SK-MEL-5 (cell line): ENCODE measurements around the gene MLLT3. TPM values are rescaled to one million over a fixed set of nuclear protein-coding genes. Genes with fewer than 3 reads are reported as not detected.

ENCODE experiments used
- DNase-seq: peaks from one replicate; pipeline ENCODE4 v3.0.0-alpha.2; 2016; ENCODE audit warnings: low read depth, low spot score
- in situ Hi-C: cut with HindIII; loops from 2 replicates; pipeline ENCODE4 v1.10.0; 2016; ENCODE audit warnings: low sequenced_read_pairs, high pct_unique_total_duplicates, low pct_unique_long_range_greater_than_20kb
- total RNA-seq: library from RNA; depleted of rRNA; stranded (reverse); fragments of >200 nt; shearing (Covaris generic); gene quantifications from 2 replicates; pipeline ENCODE4 v1.2.3, GENCODE V29; 2014

The MLLT3 gene
- total RNA-seq, 1 experiment from 2014 or later = 24.2 TPM

- in situ Hi-C loops = no loop called here
- no peak for DNase-seq
These were observed 223.6 kb downstream of the MLLT3 start for GRCh38 chr9:20398536-20399338.

- no peak for DNase-seq
- in situ Hi-C loops = no loop called here
These were observed 225.0 kb downstream of the MLLT3 start for GRCh38 chr9:20397348-20397747.

GRCh38 chr9:20396509-20396908 is 225.8 kb downstream of the MLLT3 start:
- DNase-seq = no peak
- in situ Hi-C loops = no loop called here

- in situ Hi-C loops = no loop called here
- no peak for DNase-seq
These were observed 226.6 kb downstream of the MLLT3 start for GRCh38 chr9:20395651-20396050.

DNA sequence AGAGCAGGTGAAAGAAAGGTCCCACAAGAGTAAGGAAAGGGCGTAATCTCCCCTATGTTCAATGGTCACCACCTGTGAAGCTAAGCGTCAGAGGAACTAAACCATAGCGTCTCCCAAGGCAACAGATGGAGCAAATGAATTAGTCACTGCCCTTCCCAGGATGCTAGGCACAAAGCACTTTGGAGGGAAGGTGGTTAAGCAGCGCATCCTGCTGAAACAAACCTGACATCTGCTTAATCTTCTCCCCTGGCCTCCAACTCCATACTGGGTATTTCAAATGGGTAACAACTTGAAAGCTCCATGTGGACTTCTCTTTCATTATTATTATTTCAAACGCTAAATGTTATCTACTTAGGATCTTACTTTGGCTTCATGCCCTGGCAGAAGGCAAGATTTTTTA is 227.3 kb downstream of the MLLT3 start:
- in situ Hi-C loops = no loop called here
- DNase-seq = no peak

DNA sequence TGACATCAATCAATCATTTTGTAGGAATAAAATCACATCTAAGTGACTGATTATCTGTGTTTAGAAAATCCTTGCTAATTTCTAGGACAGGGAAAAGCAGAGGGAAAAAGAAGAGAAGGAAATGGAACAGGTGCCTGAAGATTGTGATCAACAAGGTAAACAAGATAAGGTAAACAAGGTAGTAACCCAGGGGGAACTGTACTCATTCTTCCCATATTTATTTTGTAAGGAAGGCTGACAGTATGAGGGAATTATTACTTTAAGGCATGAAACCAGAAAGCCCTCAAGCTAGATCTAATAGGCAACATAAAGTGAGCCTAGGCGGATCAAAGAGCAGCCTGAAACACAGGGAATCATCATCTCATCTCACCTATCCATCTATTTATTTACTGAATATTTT is 231.1 kb downstream of the MLLT3 start:
- no peak for DNase-seq
- in situ Hi-C loops = no loop called here

DNA sequence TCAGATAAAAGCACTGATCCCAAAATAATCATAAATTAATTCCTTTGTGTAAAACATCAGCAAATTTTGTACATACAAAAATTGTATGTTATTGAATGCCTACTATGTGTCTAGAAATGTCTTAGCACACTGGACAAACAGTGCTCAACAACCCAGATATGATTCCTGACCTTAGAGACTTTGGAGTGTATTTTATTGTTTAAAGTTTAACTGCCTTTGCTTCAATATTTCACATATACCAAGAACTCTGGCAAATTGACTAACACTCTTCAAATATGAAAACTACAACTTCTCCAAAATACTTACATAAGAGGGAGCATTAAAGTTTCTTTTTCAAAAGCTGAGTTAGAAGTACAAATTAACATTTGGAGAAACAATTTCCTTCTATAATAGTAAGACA is 231.9 kb downstream of the MLLT3 start:
- in situ Hi-C loops = no loop called here
- DNase-seq = no peak

DNA sequence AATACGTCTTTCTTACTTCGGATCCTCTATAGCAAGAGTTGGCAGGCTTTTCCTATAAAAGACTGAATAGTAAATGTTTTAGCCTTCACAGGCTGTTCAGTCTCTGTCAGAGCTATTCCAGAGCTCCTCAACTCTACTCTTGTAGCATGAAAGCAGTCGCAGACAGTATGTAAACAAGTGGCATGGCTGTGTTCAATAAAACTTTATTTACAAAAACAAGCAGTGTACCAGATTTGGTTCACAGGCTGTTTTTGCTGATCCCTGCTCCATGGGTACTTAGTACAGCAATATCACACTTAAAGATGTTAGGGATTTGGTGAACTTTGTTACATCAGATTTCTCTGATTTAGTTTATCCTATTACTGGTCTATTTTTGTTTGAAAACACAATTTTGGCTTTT is 235.2 kb downstream of the MLLT3 start:
- DNase-seq = no peak
- in situ Hi-C loops = no loop called here

- DNase-seq = no peak
- in situ Hi-C loops = no loop called here
These were observed 237.7 kb downstream of the MLLT3 start for GRCh38 chr9:20384642-20385041.

- DNase-seq = no peak
- in situ Hi-C loops = no loop called here
These were observed 239.7 kb downstream of the MLLT3 start for GRCh38 chr9:20382460-20383071.

- in situ Hi-C loops = no loop called here
- no peak for DNase-seq
These were observed 241.8 kb downstream of the MLLT3 start for GRCh38 chr9:20380546-20380945.

- in situ Hi-C loops = no loop called here
- no peak for DNase-seq
These were observed 242.5 kb downstream of the MLLT3 start for GRCh38 chr9:20379804-20380225.

- in situ Hi-C loops = no loop called here
- DNase-seq = no peak
These were observed 243.4 kb downstream of the MLLT3 start for GRCh38 chr9:20378851-20379250.

GRCh38 chr9:20377790-20378189 is 244.5 kb downstream of the MLLT3 start:
- in situ Hi-C loops = no loop called here
- DNase-seq = no peak

DNA sequence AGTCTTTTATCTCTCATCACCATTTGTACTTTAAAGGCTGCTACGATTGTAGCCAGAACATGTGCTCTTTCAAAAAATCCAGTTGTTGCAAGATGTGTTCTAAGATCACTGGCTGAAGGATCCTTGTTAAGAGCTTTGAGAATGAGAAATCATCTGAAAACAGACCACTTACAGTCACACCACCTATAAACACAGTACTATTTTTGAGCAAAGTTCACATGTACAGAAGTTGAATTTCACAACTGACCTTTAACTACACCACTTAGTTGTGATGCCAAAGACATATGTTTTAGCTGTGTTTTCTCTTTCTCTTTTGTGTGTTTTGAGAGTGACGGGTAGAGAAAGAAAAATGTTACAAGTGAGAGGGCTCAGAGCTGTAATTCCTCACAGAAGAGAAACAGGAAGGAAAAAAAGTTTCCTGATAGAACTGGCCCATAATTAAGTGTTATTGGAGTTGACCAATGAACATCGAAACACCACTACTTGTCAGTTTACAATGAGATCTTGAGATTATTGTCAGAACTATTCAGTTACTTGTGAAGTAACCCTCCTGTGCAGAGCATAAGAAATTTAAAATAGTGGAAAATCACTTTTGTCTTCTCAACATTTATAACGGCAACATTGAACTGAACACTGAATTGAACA is 245.4 kb downstream of the MLLT3 start:
- DNase-seq = no peak
- in situ Hi-C loops = no loop called here

- DNase-seq = no peak
- in situ Hi-C loops = no loop called here
These were observed 246.3 kb downstream of the MLLT3 start for GRCh38 chr9:20376042-20376441.

DNA sequence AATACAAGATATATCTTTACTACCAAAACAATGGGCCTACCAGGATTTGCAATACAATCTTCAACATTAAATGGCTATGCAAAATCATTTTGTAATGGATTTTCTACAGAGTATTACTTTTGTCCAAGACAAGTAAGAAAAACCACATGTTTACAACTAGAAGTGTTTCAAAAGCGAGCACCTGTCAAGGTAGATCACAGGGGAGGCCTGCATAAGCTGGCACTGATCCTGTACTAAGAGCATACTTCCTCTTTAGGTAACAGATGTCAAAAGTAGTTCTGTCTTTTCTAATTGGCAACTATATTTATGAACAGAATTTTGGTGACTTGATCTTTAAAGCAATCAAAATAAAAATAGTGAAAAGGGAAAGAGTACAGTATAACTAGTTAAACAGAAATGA is 249.0 kb downstream of the MLLT3 start:
- in situ Hi-C loops = loop anchor here (25.0 kb wide), 1 partner anchor 214 kb away; no protein-coding TSS in a partner anchor

DNA sequence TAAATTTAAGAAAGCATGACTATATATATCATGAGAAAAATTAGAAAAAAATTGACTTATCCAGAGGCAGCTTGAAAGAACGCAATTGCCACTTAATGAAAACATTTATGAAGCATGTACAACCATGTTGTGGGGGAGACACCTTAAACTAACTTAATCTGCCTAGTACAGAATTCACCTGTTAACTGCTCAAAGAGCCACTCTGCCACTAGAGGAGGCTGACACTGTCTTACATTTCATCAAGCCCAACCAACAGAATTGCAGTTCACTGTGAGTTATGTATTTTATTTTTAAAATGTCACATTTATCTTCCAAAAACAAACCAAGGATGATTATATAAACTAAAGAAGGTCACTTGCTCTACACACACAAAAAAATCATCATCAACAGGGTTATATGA is 252.9 kb downstream of the MLLT3 start:
- in situ Hi-C loops = loop anchor here (25.0 kb wide), 1 partner anchor 218 kb away; no protein-coding TSS in a partner anchor

More for the DNA sequence above, 249.0 kb downstream of the MLLT3 start:
- no peak for DNase-seq

GRCh38 chr9:20367855-20368254 is 254.4 kb downstream of the MLLT3 start:
- in situ Hi-C loops = loop anchor here (25.0 kb wide), 1 partner anchor 219 kb away; no protein-coding TSS in a partner anchor
- DNase-seq = no peak

More for the DNA sequence above, 252.9 kb downstream of the MLLT3 start:
- DNase-seq = no peak
